Activated CD4-positive, alpha-beta T cell treated with anti-CD3 and anti-CD28 coated beads for 1 hour (primary cell): ENCODE results near the gene MAPT.

Experiments used
- DNase-seq: peaks from one replicate; pipeline ENCODE4 v3.0.0-alpha.2; 2020

Gene MAPT

GRCh38 chr17:45976391-45976754 lies 82.0 kb downstream of the MAPT start:
- no peak for DNase-seq

GRCh38 chr17:45976755-45977505 lies 82.6 kb downstream of the MAPT start:
- DNase-seq, result no peak

DNA sequence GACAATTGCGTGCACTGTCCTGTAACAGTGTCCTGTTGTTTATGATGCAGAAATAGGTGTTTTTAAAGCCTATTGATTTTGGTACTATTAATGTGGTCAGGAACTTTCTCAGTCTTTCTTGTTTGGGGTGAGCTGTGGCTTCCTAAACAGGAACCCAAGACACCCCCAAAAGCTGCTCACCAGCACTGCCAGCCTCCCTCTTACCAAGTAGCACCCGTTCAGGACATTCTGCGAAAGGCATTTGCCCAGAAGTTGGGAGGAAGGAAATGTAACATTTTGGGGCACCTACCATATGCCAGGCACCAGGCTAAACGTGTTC lies 83.1 kb downstream of the MAPT start:
- DNase-seq, result no peak

- DNase-seq, result no peak
Measured at GRCh38 chr17:45977976-45978626, 83.7 kb downstream of the MAPT start.

DNA sequence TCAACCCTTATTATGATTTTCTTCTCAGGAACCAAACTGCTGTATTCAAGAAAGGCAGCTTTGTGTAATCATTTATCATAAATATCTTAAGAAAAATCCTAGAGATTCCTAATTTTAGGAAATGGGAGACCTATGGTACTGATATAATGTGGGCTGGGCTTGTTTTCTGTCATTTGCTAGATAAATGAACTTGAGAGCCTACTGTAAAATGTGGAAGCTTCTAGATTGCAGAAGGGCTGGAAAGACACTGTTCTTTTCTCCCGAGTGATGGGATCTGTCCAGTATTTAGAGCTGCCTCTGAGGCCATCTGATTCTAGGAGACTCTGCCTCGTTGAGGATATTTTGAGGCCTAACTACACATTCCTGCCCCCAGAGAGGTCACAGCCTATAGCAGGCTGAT lies 84.8 kb downstream of the MAPT start:
- DNase-seq, result no peak

GRCh38 chr17:45980855-45981254 lies 86.5 kb downstream of the MAPT start:
- no peak for DNase-seq

GRCh38 chr17:45981306-45981705 lies 87.0 kb downstream of the MAPT start:
- no peak for DNase-seq

GRCh38 chr17:45982791-45983613 lies 88.6 kb downstream of the MAPT start:
- DNase-seq, result no peak

GRCh38 chr17:45983614-45984310 lies 89.4 kb downstream of the MAPT start:
- DNase-seq, result no peak

GRCh38 chr17:45984368-45984767 lies 90.0 kb downstream of the MAPT start:
- no peak for DNase-seq

- no peak for DNase-seq
Measured at GRCh38 chr17:45985447-45985846, 91.1 kb downstream of the MAPT start.

DNA sequence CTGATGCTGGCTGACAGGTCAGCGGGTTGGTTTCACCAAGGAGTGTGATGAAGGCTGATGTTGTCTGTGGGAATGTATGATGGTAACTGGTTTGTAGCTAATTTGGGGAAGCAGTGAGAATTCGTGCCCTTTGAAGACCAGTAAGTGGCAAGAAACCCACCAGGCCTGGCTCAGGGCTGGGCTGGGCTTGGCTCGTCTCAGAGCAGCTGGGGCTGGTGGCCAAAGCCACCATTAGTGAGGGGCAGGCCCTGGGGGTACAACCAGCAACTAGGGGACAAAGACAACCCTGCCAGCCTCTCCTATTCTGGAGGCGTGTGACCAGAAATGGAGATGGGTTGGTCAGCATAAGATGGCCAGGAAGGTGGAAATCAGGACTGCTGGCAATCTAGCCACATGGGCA lies 91.7 kb downstream of the MAPT start:
- no peak for DNase-seq

DNA sequence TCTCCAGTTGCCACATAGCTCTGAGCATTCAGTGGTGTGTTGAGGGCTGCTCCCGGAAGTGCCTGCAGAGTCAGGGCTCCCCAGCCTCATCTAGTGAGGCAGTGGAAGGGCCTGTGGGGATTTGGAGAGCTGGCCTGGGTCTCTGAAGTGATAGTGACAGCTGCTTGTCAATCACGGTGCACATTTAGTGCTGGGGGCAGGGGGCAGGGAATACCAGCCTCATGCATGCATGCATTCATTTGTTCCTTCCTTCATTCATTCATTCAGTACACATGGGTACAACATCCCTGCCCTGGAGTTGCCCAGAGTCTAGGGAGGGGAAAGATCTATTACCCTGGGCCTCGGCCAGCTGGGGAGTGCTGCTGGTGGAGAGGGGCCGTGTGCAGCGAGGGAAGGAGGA lies 93.4 kb downstream of the MAPT start:
- DNase-seq, result no peak

DNA sequence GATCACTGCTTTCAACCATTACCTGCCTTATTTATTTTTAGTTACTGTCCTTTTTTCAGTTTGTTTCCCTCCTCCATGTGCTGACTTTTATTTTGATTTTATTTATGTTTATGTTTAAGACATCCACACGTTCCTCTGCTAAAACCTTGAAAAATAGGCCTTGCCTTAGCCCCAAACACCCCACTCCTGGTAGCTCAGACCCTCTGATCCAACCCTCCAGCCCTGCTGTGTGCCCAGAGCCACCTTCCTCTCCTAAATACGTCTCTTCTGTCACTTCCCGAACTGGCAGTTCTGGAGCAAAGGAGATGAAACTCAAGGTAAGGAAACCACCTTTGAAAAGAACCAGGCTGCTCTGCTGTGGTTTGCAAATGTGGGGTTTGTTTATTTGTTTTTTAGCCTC lies 95.4 kb downstream of the MAPT start:
- no peak for DNase-seq

DNA sequence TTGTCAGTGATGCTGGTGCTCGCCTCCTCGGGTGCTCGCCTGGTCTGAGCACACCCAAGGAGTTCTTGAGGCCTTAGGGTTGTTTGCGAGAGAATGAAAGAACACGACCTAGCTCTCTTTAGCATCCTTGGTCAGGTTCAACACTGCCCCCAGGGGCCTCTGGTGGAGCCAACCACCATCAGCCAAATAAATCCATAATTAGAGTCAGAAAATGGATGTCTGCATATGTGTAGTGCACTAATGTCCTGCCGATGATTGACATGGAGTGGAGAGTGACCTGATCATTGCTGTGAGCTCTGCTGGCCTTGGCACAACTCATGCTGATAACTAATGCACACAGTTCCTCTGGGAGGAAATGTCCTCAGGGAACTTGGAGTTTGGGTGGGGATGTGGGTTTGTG lies 96.5 kb downstream of the MAPT start:
- no peak for DNase-seq

- no peak for DNase-seq
Measured at GRCh38 chr17:45991341-45991740, 97.0 kb downstream of the MAPT start.

- no peak for DNase-seq
Measured at GRCh38 chr17:45992175-45992574, 97.8 kb downstream of the MAPT start.

GRCh38 chr17:45992904-45993303 lies 98.5 kb downstream of the MAPT start:
- DNase-seq, result no peak

GRCh38 chr17:45993962-45994627 lies 99.7 kb downstream of the MAPT start:
- DNase-seq, result no peak

DNA sequence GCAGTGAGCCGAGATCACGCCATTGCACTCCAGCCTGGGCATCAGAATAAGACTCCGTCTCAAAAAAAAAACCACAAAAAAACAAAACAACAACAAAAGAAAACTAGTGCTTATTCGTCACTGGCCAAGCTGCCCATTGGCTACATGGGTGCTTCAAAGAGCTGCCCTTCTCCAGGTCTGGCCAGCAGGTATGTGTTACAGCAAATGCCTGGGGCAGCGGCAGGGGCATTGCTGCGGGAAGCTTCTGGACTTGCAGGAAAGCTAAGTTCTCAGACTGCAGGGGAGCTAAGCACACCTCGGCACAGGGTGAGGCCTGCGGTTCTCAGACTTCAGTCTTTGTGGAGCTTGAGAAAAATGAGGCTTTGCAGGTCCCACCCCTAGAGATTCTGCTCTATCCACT lies 100.6 kb downstream of the MAPT start:
- no peak for DNase-seq

GRCh38 chr17:45995627-45996270 lies 101.4 kb downstream of the MAPT start:
- no peak for DNase-seq

- DNase-seq, result no peak
Measured at GRCh38 chr17:45996282-45996937, 102.1 kb downstream of the MAPT start.
